NT2/D1 (cell line): ENCODE measurements around the gene AEBP1.

Experiments used
- YY1 ChIP-seq: IDR thresholded peaks from 2 replicates; pipeline ENCODE4 v1.6.1; 2011; ENCODE audit not compliant: insufficient read length, insufficient read depth
- ZNF274 ChIP-seq: IDR thresholded peaks from 2 replicates; pipeline ENCODE4 v1.6.1; 2011; ENCODE audit warnings: mild to moderate bottlenecking, low read depth, low read length

GRCh38 chr7:44112997-44113763, 9.0 kb downstream of the AEBP1 start:
- TF ChIP-seq YY1 (no peak), ZNF274 (no peak)
